Dedifferentiated amniotic fluid mesenchymal stem cell (primary cell): ENCODE measurements around the gene RBPJL.

Experiments used
- DNase-seq: peaks from one replicate; pipeline ENCODE4 v3.0.0-alpha.2; 2016; ENCODE audit errors: extremely low spot score

The RBPJL gene

DNA sequence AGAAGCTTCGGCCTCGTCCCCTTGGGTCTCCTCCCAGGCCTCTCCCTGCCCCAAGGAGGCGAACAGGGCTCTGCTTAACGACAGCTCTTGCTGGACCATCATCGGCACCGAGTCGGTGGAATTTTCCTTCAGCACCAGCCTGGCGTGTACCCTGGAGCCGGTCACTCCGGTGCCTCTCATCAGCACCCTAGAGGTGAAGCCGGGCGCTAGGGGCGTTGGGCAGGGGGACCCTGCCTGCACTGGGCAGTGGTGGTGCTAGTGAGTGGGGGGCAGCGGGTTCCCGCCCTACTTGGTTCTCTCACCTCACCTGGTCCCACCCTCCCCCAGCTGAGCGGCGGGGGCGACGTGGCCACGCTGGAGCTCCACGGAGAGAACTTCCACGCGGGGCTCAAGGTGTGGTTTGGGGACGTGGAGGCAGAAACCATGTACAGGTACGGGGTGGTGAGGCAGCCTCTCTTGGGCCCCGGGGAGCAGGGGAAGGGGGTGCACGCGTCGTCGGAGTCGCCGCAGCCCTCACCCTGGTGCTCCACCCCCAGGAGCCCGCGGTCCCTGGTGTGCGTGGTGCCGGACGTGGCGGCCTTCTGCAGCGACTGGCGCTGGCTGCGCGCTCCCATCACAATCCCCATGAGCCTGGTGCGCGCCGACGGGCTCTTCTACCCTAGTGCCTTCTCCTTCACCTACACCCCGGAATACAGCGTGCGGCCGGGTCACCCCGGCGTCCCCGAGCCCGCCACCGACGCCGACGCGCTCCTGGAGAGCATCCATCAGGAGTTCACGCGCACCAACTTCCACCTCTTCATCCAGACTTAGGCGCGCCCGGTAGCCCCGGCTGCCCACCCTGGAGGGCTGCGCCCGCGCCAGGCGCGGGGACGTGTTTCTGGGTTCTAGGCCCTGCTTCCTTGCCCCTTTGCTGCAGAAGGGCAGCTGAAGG lies 9.8 kb downstream of the RBPJL start:
- DNase-seq = no peak

DNA sequence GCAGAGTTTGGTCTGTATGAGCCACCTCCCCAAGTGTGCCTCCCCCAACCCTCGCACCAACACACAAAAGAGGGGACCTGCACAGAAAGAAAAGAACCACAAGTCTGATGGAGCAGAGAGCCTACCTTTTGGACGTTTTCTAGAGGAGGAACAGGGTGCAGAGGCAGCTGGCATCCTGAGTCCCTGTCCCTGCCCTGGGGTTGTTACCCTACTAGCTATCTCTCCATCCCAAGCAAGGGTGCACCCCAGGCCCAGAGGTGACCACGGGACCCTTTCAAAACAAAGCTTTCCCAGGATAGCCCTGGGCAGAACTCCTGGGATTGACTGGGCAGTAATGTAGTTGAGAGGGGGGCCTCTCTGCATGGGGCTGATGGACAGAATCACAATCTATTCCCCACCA lies 11.2 kb downstream of the RBPJL start:
- DNase-seq = no peak

DNA sequence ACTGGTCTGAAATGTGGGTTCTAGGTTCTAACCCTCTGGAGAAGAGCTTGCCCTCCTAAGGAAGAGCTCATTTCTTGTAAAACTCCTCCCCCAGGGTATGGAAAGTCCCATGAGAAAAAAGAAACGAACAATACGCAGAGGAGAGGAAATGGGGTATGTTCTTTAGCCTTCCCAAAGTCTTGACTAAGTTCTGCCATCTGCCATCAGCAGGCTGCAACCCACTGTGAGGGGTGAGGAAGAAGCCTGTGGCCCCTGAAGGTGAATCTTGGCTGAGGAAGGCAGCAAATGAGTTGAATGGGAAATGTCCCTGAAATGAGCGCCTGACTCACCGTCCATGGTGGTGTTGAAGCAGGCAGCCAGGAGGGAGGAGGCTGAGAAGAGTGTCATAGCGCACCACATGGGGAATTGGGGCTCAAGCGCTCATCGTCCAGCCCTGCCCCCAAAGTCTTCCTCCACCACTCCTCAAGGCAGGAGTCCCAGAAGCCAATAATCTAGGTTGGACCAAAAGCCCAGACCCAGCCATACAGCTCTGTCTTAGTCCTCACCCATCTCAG lies 11.8 kb downstream of the RBPJL start:
- no peak for DNase-seq

DNA sequence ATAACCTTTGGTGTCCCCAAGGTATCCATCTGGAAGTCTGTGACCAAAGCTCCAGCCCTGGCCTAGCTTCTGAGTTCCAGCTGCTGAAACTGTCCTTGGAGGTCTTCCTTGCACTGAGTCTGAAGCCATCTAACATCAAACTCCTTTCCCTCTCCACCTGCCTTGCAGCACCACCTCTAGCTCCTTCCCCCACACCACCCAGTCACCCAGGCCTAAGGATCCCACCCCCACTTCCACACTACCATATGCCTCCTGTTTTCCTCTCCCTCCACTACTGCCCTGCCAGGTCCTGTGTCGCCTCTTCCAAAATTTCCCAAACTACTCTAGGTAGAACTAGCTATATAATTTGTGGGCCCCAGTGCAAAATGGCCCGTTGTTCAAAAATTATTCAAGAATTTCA lies 12.3 kb downstream of the RBPJL start:
- no peak for DNase-seq

DNA sequence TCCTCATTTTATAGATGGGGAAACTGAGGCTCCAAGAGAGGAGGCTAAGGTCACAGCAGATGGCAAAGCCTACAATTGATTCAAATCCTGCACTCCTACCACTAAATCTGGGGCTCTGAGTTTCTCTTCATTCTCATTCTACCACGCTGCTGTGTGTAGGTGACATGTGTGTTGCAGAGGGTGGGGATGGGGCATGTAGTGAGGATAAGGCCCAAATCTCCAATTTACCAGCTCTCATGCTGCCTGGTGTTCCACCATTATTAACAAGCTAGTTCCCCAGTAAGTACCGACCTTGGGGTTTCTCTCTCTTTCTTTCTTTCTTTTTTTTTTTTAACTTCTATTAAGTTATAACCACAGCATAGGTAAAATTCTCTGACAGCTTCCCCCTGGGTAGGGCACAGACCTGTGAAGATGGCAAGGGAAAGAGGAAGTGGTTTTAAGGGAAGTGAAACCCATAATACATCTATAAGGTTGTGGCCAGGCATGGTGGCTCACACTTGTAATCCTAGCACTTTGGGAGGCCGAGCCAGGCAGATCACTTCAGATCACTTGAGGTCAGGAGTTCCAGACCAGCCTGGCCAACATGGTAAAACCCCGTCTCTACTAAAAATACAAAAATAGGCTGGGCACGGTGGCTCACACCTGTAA lies 14.4 kb downstream of the RBPJL start:
- DNase-seq = no peak

DNA sequence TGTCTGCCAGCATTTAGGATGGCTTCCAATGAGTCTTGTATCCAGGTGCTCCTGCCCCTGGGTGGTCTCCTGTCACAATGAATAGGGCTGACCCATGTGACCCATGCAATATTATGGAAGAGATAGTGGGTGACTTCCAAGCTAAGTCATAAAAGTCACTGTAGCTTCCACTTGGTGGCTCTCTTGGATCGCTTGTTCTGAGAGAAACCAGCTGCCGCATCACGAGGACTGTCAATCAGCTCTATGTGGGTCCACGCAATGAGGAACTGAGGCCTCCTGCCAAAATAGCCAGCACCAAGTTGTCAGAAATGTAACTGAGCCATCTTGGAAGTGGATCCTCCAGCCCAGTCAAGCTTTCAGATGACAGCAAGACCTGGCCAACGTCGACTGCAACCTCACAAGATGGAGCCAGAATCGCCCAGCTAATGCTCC lies 16.3 kb downstream of the RBPJL start:
- DNase-seq = no peak

DNA sequence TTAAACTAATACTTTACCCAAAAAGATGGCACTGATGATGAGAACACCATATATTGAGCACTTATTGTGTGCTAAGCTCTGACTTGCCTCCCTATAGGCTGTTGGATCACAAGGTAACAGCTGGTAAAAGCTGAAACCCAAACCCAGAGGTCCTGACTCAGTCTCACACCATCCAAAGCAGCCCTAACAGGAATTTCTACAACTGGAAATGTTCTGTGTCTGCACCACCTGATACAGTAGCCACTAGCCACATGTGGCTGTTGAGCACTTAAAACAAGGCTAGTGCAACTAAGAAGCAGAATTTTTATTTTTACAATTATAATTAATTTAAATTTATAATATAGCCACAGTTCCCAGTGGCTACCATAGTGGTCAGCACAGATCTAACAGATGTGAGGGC lies 17.1 kb downstream of the RBPJL start:
- DNase-seq = no peak

DNA sequence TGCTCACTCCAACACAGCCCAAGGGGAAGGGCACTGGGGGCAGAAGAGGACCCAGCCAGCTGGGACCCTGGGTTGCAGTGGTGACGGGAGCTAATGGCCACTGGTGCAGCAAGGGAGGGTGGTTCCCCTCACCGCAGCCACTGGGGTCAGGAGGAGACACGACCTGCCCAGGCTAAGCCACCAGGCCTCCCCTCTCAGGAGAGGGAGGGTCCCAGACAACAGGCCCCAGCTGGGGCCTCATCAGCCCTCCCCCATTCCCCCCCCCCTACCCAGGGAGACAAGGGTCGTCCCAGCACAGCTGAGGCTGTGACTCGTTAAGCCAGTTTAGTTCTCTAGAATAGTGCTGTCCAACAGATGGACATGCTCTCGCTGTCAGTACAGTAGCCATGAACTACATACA lies 18.7 kb downstream of the RBPJL start:
- DNase-seq = no peak

DNA sequence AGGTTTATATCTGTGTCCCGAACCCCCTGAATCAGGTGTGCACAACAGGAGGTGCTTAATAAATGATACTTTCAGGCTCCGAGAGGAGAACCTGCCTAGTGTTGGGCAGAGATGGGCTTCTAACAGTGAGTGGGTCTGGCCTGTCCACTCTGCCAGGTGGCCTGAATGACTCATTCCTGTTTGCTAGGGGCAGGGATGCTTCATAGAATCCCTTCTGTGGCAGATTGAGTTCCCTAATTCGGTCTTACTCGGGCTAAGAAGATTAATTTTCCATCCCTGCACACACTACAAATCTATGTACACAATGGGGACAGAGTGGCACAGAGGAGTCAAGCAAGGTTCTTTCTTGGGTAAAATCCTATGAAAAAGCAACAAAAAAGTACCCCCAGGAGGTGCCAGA lies 21.8 kb downstream of the RBPJL start:
- no peak for DNase-seq

DNA sequence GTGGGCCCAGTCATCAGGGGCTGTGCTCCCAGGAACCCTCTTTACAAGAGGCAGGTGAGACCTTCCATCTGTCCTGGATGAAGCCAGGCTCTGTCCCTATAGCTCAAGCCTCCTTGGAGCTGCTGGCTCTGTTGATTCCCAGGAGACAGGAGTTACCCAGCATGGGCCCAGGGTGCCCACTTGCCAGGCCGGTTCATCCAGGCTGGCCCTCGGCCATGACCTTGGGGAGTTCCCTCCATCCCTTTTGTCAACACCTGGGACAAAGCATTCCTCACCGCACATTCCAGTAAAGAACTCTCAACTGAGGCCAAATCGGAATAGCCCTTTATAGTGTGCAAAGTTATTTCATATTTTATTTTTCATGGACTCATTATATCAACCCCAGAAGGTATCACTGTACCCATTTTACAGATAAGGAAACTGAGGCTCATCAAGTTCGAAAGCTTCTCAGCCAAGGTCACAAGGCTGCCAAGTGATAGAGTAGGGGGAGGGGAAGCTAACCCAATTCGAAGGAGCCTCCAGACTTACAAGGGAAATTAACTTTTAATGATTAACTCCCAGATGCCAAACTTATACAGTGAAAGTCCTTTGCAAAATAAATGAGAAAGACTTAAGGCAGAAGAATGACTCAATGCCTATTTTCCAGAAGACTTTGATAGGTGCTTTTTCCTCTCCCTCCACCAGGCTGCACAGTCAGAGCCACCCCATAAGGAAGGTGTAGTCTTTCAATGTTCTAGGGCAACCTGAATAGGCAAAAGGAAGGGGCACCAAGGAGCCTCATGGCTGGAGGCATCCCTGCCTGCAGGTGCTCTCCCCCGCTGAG lies 23.1 kb downstream of the RBPJL start:
- DNase-seq = no peak

DNA sequence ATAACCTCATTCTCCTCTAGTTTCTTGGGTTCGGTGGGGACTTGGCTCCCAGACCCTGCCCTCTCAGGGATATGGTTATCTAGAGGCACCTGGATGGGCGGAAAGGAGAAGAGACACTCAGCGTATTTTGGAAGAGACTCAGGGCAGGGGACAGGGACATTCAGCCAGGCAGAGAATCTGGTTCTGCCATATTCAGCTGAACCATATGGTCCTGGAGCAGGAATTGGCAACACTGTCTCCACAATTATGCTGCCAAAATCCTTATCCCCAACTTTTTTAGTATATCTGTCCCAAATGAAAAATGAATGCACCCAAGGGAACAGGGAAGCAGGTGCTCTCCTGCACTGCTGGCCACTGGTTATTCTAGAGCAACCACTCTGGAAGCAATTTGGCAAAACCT lies 23.8 kb downstream of the RBPJL start:
- DNase-seq = no peak

DNA sequence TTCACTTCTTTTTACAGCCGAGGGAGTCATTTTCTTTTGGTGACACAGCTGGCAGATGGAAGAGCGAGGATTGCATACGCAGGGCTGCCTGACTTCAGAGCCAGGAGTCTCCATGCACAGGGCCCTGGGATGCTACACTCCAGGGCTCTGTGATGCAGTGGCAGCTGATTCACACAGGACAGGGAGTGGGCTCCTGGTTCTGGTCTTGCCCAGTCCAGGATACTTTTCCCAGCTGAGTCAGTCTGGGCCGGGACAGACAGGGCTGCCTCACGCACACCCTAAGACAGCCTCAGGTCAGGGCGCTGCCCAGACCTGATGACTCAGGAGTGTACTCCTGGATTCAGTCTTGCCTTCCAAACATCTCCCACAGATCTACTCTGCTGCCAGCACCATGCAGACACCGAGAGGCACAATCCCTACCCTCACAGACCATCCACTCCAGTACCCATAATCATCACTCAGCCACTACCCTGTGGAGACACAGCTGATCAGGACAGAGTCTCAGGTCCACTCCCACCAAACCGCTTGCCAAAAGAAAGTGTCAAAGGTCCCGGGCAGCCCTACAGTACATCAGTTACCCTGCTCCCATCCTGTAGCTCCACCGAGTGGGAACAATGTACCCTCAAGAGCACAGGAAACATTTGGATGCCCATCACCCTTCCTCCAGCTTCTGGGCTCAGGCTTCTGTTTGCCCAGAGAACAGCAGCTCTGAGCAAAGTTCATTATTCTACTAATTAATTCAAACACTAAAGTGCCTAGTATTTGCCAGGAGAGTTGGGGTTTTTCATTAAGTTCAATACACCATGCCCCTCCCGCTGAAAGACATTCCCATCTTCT lies 30.1 kb downstream of the RBPJL start:
- DNase-seq = peak; percentile 64

DNA sequence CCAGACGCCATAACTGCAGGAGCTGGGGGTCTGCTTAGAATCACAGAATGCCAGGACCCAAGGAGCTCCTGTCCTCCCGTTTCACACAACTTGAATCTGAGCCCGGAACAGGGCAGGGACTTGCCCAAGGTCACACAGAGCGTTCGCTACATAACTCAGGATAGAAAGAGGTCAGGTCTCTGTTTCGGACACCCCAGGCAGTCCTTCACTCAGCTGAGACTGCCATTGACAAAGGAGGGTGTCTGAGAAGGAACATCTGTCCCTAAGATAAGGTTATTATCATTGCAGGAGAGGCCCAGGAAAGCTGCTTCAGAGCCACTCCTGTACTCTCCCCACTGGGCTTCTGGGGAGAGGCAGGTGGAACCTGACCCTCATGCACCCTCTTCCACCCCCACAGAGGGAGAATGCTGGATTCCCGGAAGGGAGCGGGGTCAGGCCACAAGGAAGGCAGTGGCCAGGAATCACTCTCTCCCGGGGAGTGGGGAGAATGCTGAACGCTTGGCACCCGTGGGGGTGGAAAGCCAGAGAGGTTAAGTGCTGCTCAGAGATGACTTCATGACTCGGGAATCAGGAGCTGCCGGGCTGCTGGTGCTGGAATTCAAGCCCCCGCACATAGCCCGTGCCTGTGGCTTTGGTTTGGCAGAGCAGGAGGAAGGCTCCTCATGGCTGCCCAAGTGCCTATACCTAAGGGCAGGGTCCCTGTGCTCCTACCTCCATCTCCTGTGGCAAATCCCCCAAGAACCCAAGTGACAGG lies 30.9 kb downstream of the RBPJL start:
- peak; percentile 90 for DNase-seq

DNA sequence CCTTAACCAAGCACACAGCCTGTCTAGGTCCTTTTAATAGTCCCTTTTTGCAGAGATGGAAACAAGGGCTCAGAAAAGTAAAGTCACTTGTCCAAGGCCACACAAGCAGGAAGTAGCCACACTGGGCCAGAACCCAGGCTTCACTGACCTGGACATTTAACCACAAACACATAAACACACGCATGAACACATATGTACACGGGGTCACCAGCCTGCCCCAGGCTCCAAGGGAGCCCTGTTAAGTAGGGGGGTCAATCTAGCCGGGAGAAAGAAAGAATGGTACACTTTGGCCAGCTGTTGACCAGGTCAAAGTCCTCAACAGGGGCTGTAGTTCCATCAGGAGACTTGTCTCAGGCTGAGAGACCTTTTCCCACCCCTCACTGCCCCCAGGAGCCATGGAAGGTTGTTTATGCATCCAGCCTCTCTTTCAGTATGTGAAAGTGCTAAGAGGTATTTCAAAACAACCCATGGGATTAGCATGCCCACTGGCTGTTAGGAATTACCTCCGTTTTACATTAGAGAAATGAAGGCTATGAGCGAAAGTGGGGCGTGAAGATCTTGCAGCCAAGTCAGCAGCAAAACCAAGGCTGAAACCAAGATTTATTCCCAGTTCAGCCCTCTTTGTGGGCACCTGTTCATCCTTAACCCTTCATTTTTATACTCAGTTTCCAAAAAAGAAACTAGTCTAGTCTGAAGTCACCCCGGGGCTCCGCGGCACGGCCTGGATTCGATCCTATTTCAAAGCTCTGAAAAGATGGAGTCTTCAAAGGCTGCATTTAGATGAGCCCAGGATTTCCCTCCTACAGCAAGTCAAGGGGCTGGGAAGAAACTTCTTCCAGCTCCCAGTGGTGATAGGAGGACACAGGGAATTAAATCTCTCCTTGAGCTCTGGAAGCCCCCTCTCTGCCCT lies 31.7 kb downstream of the RBPJL start:
- no peak for DNase-seq

DNA sequence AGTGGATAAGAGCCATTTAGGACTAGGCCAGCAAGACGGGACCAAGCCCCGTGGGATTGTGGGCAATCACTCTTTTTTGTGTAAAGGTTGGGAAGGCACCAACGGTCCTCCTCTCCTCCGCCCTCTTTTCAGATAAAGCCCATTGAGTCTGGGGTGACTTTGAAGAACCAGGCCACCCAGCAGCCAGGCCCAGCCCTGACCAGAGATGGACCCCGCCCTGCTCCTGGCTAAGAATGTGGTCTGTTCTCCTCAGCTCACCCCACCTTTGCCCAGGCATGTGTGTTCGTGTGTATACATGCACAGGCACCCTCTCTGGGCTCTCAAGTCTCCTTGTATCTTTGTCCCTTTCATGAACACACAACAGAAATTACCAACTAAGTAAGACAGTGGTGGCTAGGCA lies 32.4 kb downstream of the RBPJL start:
- DNase-seq = no peak

DNA sequence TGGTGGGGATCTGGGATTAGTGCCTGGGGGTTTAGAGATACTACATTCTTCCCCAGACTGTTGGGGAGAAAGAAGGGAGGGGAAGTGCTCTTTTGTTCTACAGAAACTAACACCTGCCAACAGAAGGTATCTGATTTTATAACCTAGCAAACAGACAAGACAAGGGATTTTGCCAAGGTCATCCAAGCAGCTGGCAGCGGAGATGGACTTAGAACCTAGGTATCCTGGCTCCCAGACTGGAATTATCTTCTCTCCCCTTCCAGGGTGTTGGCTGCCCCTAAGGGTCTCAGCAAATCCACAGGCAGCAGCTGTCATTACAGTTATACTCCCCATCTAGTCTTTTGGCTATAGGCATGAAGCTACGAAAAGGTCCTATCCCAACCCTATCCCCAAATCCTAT lies 33.2 kb downstream of the RBPJL start:
- DNase-seq = no peak

DNA sequence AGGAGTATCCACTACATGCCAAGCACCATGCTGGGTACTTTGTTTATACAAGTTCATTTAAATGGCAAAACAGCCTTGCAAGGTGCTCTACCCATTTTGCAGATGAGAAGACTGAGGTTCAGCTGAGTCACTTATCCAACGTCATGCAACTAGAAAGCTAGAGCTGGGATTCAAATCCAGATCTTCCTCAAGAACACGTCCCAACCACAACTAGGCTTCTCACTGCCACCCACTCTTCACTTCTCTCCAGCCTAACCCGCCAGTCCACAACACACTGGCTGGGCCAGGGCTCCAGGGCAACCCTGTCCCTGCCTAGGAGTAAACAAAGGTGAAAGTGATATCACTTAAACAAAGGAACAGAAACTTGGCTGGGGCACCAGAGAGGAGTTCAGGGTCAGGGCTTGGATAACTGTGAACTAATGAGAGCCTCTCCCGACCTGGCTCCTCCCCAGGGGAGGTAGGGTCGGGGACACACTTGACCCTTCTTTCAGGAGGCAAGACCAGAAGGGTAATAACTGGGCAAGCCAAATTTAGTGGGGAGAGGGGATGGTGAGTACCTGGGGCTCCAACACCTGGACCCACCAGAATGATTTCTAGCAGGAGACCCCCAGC lies 33.7 kb downstream of the RBPJL start:
- DNase-seq = no peak

DNA sequence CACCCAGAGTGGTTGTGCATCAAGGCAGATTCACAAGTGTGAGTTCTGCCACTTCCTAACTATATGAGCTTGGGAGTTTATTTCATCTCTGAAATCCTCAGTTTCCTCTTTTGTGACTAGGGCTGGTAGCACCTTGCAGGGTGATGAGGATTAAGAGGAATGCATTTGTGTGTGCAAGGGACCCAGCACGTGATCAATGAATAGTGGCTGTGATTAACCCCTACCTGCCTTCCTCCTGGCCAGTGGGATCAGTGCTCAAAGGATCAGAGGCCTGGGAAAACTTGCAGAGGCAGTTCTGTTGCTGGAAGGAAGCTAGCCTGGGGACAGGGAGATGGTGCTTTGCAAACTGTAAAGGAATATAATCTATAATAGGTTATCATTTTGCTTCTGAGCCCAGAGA lies 34.3 kb downstream of the RBPJL start:
- no peak for DNase-seq

DNA sequence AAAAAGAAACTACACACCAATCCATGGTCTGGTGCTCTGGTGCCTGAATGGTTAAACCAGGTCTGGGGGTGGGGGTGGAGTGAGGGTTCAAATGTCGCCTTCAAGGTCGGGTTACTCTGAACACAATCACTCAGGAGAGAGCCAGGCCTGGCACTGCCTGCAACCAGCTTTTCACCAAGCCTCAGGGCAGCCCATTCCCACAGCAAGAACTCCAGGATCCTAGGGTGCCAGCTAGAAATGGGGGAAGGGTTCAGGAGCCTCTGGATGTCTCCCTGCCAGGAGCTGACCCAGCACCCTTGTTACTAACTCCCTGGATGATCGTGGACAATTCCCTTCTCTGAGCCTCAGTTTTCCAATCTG lies 34.9 kb downstream of the RBPJL start:
- no peak for DNase-seq
